NCI-H128 (cell line): ENCODE results near the gene PSMB8.
"Not testable (repeated sequence)": the region's sequence is repeated elsewhere in the genome, so short reads cannot be mapped to it uniquely, and the experiment has no call there.

Source experiments
- DNase-seq: peaks from one replicate; lab custom pipeline; 2025; ENCODE audit not compliant: unreplicated experiment; lab: John Stamatoyannopoulos, UW

Gene PSMB8

DNA sequence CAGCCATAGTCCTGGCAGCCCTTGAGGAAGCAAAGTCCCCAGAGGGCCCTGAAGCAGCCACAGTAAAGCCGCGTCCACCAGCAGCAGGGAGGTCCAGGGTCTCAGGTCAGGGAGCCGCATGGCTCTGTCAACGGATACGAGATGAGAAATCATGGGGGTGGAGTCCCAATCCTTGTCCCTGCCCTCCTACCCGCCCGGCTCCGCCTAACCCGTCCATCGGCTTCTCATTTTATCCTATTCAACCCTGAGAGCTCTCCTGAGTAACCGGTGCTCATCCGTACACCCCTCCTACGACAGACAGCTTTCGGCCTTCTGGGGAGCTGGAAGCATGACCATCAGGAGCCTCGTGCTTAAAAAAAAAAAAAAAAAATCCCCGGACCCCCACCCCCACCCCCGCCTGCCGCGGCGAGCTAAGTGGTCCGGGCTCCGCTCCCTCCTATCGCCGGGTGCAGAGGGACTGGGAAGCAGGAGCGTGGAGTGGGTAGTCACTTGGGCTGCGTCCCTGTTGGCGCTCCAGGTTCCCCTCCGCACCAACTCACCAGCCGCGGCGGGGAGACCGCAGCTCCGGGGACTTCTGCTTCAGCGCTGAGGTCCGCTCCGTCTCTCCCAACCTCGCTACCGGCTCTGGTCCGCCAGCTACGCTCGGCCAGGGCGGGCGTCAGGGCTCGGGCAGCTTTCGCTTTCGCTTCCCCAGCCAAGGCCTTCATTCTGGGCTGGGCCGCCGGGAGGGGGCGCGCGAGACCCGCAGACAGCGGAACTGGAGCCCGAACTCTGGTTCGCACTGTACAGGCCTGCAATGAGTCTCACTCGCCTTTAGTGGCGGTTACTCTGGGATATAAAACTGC is 5.5 kb downstream of the PSMB8 start, which contains the start of gene TAP2:
Gene TAP2, minus strand, starts transcription at position 626 of the 845 bp plus-strand sequence. Its CDS starts 506 bp downstream, at position 120.
- peak; percentile 73 for DNase-seq

DNA sequence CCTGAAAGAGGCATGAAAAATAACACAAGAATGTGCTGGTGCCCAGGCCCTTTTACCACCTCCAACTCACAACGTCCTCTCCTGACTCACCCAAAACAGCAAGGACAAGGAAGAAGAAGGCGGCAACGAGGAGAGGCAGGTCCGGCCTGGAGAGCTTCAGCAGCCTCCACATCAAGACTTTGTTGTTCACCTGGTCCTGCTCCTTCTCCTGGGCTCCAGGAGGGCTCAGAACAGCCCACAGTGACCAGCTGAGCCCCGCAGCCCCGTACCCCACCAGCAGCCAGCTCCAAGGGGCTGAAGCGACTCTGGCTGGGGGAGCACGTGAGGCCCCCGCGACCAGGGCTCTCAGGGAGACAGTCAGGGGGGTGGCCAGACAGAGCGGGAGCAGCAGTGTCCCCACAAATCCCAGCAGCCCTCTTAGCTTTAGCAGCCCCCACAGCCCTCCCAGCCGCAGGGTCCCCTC is 6.2 kb downstream of the PSMB8 start:
- no peak for DNase-seq

DNA sequence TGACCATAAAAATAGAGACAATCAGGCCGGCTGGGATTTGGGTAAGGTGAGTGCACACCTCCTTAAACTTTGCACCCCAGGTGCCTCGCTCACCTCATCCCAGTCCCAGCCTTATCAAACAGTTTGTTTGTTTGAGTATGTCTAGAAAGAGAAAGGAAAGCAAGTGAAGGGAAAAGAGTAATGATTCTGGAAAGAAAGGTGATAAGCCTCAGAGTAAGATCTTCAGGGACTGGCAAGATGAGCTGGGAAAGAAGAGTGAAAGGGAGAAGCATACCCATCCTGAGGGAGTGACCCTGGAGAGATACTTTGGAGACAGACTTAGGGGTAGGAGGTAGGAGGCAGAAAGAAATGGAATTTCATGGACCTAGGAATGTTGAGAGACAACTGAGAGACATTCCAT is 7.0 kb downstream of the PSMB8 start:
- DNase-seq, result no peak

DNA sequence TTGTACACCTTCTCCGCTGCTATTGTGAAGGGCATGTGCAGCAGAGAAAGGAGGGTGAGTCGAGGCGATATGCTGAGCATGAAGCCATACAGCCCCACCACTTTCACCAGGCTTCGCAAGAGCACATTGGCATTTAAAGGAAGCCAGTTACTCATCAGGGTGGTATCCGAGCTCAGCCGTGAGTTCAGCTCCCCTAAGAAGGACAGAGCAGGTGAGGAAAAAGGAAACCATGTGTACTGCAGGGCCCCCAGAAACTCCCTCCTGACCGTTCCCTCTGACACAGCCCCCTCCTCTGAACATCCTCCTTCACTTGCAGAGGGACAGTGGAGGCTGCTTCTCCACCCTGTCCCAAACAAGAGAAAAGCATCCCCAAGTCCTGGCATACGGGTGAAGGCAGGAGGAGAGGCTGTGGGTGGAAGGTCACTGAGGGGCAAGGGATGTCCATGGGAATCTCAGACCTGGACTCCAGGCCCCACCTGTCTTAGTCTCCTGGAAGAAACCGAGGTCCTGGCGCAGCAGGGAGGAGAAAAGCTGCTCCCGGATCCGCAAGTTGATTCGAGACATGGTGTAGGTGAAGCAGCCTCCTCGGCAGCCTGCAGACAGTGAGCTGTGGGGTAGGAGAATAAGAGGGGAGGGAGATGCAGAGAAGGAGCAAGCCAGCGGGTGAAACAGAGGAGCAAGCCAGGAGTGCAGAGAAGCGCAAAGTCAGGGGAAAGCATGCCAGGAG is 8.5 kb downstream of the PSMB8 start:
- DNase-seq, result no peak

DNA sequence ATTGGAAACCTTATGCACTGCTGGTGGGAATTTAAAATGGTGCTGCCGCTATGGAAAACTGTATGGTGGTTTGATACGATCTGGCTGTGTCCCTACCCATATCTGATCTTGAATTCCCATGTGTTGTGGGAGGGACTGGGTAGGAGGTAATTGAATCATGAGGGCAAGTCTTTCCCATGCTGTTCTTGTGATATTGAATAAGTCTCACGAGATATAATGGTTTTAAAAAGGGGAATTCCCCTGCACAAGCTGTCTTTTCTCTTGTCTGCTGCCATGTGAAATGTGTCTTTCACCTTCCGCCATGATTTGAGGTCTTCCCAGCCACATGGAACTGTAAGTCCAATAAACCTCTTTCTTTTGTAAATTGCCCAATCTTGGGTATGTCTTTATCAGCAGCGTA is 10.2 kb downstream of the PSMB8 start:
- no peak for DNase-seq

DNA sequence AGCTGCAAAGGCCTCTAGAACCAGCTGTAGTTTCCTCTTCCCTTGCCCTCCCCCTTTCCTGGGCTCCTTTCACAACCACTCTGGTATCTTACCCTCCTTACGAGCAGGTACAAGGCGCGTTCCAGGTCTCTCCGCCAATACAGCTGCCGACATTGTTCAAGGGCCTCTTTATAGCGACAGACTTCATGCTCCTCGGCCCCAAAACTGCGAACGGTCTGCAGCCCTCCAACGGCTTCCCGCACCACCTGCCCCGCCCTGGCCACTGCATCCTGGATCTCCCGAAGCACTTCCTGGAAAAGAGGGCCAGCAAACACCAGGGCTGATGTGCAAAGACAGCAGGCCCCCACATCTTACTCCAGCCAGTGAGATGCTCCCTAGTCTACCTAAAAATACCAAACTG is 11.3 kb downstream of the PSMB8 start:
- no peak for DNase-seq

DNA sequence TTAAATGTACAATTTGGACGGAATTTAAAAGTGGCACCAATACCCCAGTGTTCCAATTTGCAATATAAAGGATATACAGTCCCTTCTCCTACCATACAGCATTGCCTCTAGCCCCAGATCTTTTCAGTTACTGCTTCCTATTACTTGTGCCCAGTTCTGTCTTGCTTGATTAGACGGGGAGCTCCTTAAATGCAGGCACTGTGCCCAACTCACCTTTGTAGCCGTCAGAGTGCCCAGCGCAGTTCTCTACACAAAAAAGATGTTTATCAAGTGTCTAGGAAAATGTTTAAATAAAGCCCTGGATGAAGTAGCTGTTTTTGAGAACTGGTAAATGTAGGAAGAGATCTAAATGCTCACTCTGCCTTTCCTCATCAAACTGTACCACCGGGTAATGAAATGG is 12.9 kb downstream of the PSMB8 start:
- no peak for DNase-seq

DNA sequence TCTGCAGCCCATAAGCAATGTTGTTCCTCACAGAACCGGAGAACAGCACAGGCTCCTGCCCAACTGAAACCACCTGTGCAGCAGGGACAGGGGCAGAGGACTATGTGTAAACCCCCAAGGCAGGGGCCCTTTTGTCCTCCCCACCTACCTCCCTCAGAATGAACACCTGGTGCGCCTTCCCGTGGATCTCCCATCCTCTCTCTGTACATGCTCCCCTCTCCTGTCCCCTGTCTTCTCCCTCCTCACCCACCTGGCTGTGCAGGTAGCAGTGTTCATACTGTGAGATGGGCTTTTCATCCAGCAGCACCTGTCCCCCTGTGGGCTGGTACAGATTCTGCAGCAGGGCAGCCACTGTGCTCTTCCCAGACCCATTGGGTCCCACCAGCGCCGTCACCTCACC is 13.8 kb downstream of the PSMB8 start:
- DNase-seq, result no peak

DNA sequence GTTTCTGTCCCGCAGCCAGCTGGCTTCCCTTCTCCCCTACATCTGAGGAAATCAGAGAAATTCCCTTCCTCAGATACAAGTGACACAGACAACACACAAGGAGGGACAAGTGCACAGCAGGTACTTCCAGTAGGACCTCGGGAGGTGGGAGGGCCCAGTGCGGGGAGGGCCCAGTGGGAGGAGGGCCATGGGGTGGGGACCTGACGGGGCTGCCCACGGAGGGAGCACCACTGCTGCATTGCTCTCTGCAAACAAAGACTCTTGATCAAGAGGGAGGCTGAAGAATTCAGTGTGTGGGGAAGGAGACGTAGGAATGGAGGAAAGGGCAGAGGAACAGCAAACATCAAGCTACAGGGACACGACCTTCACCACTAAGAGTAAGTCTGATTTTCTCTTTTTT is 14.4 kb downstream of the PSMB8 start:
- no peak for DNase-seq

DNA sequence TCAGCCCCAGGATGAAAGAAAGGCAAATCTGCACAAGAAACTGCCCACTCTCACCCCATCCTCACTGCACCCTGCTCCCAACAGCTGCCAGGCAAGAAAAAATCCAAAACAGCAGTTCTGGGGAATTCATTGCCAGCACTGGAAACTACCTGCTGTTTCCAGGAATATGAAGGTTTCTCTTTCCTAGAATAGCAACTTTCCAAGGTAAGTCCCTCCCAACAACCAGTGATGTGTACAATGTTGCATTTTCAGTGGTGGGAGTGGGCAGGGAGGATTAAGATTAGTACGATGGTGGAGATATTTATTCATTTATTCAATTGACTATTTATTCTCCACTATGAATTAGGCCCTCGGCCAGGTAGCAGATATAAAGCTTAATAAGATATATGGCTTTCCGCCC is 16.8 kb downstream of the PSMB8 start:
- DNase-seq, result no peak

DNA sequence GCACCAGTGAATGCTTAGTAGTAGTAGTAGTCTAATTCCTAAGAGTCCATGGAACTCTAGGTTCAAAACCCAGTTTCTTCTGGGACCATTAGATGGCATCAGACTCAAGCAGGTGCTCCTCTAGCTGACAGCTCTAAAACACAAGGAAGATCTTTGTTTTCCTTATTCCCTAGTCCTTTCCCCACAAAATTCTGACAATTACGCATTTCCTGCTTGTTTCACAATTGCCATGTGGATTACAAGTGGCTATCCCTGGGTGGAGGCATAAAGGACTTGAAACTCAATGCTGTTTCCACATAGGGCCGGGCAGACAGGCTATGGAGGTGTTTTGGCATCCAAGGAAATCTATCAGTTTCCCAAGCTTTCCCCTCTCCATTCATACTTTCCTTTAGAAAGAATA is 17.9 kb downstream of the PSMB8 start:
- DNase-seq, result no peak

DNA sequence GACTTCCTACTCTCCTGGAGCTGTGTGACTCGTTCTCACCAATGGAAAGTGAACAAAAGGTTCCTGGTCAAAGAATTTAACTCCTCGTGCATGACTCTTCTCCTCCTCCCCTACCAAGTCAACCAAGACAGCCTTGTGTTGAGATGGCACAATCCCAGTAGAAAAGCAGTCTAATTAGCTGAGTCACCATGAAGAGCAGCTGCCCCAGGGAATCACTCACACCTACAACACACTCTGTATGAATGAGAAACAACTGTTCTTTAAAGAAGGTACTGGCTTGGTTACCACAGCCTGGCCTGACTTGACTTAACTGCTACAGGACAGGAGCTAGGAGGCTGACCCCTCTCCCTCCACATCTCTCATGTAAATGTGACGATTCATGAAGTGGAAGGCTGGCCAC is 24.1 kb downstream of the PSMB8 start:
- DNase-seq, result no peak

DNA sequence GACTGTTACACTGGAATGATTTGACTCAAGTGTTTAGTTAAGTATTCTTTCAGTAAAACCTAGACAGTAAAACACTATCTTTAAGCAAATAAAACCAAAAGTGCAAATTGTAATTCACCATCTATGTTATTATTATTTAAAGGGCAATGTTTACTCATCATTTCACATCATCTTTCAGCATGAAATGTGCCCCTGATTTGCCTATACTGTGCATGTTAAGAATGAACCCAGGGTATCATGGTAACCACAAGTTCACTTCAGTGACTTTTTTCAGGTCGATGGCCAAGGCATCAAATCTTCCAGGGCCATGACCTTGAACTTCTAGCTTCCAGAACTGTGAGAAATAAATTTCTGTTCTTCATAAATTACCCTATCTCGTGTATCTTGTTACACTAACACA is 25.0 kb downstream of the PSMB8 start:
- no peak for DNase-seq

DNA sequence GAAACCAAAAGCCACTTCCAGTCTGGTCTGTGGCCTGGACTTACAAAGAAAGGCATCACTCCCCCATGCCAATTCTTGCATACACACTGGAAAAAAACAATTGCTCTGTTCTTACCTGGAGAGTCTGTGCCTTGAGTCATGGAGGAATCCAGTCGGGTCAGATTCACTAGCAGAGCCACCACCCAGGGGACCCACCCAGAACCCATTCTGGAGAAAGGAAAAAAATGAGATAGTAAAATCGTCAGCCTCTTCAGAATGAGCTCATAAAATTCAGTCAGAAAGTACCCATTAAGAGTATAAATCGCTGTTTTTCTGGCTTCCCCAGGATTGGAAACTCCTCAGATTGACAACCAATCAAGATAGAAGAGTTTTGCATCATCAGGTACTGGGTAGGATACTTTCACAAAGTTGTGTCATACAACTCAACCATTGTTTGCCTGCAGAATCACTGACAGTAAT is 27.1 kb downstream of the PSMB8 start, which contains the start of gene HLA-DOB:
Gene HLA-DOB, minus strand, starts transcription at position 257 of the 459 bp plus-strand sequence. Its CDS starts 51 bp downstream, at position 206.
- no peak for DNase-seq

DNA sequence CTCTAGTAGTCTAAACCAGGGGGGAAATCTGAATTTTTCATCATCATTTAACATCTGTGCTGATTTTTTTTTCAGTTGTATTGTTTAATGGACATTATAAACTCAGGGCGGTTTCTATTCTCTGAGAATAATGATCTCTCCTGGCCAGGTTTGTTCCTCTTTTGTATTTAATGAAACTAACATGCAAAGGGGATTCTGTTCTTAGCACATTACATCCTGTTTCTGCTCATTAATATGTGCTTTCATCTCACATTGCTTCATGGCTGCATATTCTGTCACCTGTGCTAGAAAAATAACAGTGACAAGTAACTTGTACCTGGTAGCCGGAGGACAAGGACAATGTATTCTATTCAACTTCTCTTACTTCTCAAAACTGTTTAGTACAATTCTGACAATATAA is 27.9 kb downstream of the PSMB8 start:
- no peak for DNase-seq

DNA sequence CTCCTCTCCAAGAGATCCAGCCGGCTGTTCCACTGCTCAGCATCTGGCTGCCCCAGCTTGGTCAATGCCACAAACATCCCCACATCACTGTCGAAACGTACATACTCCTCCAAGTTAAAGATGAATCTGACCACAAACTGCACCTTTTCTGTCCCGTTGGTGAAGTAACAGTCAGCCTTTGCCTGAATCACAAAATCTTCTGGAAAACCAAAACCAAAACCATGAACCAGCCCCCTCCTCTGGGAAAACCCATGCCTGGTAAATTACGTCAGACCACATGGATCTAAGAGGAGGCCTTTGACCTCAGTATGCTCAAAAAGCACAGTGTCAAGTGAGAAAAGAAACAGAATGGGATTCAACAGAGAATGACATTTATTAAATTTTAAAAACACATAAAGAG is 28.7 kb downstream of the PSMB8 start:
- no peak for DNase-seq

DNA sequence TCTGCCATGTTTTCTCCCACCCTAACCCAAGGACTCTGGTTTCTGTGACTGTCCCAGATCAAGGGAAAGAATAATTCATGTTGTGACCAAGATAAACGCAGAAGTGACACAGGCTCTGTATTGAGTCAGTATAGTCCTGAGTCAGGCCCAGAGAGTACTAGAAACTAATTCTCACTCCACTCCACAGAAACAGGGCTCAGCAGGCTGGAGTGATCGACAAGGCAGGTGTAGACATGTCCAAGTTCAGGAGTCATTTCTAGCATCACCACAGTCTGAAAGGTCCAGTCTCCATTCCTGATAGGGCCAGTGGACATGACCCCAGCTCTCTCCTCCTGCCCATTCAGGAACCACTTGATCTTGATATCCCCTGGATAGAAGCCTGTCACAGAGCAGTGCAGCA is 29.7 kb downstream of the PSMB8 start:
- DNase-seq, result no peak

DNA sequence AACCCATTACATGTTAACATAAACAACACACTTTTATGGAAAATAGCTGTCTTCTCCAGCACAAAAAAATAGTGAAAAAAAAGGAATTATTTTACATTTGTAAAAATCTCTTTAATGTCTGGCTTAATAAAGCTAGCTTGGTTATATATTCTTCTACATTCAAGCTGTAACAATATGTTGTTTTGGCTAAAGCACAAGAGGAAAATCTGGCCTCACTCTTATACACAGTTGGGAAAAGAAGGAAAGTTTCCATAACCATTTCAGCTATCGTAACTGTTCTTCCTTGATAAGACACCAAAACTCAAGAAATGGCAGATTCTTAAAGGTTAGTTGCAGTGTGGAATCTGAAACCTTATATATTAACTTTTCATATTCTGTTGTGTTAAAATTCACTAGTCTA is 34.7 kb downstream of the PSMB8 start:
- DNase-seq, result no peak

DNA sequence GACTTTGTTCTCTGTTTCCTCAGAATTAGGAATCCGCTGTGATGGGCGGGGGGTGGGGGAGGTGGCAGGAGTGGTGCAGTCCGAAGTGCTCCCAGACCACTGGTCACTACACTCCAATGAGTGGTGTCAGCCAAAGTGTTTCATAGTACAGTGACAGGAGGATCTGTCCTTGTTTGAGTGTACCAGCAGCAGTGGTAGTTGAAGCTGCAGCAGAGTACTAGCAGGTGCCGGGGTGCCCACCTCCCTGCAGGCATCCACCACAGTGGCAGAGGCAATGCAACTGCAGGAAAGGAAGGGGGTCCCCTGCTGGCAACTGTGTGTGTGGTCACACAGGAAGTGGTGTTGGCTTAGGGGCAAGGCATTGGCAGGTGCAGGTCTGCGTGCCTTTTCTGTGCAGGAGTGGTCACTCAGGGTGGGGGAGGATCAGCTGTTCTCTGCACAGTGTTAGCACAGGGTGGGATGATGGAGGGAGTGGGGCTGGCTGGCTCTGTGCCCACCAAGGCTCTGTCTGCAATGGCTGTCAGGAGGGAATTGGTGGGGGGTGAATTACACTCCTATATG is 36.7 kb downstream of the PSMB8 start:
- no peak for DNase-seq

DNA sequence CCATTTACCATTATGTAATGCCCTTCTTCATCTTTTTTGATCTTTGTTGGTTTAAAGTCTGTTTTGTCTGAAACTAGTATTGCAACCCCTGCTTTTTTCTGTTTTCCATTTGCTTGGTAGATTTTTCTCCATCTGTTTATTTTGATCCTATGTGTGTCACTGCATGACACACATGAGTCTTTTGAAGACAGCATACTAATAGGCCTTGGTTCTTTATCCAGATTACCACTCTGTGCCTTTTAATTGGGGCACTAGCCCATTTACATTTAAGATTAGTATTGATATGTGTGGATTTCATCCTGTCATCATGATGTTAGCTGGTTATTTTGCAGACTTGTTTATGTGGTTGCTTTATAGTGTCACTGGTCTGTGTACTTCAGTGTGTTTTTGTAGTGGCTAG is 38.4 kb downstream of the PSMB8 start:
- DNase-seq, result not testable (repeated sequence)

DNA sequence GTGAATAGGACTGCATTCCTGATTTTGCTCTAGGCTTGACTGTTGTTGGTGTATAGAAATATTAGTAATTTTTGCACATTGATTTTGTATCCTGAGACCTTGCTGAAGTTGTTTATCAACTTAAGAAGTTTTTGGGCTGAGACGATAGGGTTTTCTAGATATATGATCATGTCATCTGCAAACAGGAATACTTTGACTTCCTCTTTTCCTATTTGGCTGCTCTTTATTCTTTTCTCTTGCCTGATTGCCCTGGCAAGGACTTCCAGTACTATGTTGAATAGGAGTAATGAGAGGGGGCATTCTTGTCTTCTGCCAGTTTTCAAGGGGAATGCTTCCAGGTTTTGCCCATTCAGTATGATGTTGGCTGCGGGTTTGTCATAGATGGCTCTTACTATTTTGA is 40.4 kb downstream of the PSMB8 start:
- no peak for DNase-seq

DNA sequence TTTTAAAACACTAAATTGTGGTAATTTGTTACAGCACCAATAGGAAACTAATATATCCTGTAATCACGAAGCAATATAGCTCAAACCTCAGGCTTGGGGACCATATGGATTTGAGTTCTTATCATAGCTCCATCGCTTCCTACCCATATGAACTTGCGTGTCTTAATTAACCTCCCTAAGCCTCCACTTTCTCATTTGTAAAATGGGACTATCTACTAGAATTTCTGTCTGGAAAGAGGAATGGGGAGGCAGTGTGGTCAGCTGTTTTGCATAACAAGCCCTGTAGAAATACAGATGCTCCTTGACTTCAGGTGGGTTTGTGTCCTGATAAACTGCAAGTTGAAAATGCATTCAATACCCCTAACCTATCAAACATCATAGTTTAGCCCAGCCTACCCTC is 44.1 kb downstream of the PSMB8 start:
- DNase-seq, result no peak
